Fibroblast of lung (primary cell): ENCODE measurements around the gene LMO1. TPM values are rescaled to one million over a fixed set of nuclear protein-coding genes. Genes with fewer than 3 reads are reported as not detected.

Source experiments
- DNase-seq, 2 donors: peaks; one replicate each; pipeline versions ENCODE4 v3.0.0 to v3.0.0-alpha.2; 2010; ENCODE audit warnings: low read depth in 2 of 2
- H2AFZ ChIP-seq: 2 replicates; pipeline ENCODE4 v1.5.1; 2012; ENCODE audit warnings: low read length, control low read depth, inconsistent platforms
- H3K27ac ChIP-seq: 2 replicates; pipeline ENCODE4 v1.5.1; 2011; ENCODE audit warnings: low read length, control low read depth; ENCODE audit not compliant: insufficient read depth
- H3K27me3 ChIP-seq: 2 replicates; pipeline ENCODE4 v1.5.1; 2011; ENCODE audit warnings: mild to moderate bottlenecking, low read length; ENCODE audit not compliant: control insufficient read depth, insufficient read depth
- H3K36me3 ChIP-seq: 2 replicates; pipeline ENCODE4 v1.5.1; 2011; ENCODE audit warnings: low read length; ENCODE audit not compliant: control insufficient read depth, insufficient read depth
- H3K4me1 ChIP-seq: 2 replicates; pipeline ENCODE4 v1.5.1; 2011; ENCODE audit warnings: low read length; ENCODE audit not compliant: control insufficient read depth, insufficient read depth; ENCODE audit errors: extremely low read depth
- H3K4me2 ChIP-seq: 2 replicates; pipeline ENCODE4 v1.5.1; 2011; ENCODE audit warnings: low read length, control low read depth; ENCODE audit not compliant: insufficient read depth; ENCODE audit errors: extremely low read depth
- H3K4me3 ChIP-seq, 4 experiments: fragments of 200-600 bp in 1 of 4; sonication (generic) in 1 of 4; replicated peaks in 1 of 4; 2 replicates each; pipeline ENCODE4 v1.5.1; 2011 to 2016; ENCODE audit warnings: low read length in 4 of 4, low read depth in 3 of 4, mild to moderate bottlenecking in 3 of 4, control low read depth in 2 of 4, inconsistent platforms in 1 of 4, mixed read lengths in 1 of 4; ENCODE audit not compliant: insufficient read depth in 1 of 4; ENCODE audit errors: control extremely low read depth in 1 of 4
- H3K79me2 ChIP-seq: 2 replicates; pipeline ENCODE4 v1.5.1; 2012; ENCODE audit warnings: mild to moderate bottlenecking, low read length, inconsistent platforms; ENCODE audit not compliant: control insufficient read depth, insufficient read depth
- H3K9ac ChIP-seq: 2 replicates; pipeline ENCODE4 v1.5.1; 2011; ENCODE audit warnings: mild to moderate bottlenecking, low read length, control low read depth; ENCODE audit not compliant: insufficient read depth
- H3K9me3 ChIP-seq: 2 replicates; pipeline ENCODE4 v1.5.1; 2012; ENCODE audit warnings: low read depth, low read length; ENCODE audit not compliant: control insufficient read depth, insufficient read depth
- H4K20me1 ChIP-seq: 2 replicates; pipeline ENCODE4 v1.5.1; 2011; ENCODE audit warnings: low read length; ENCODE audit not compliant: control insufficient read depth, insufficient read depth; ENCODE audit errors: extremely low read depth
- CTCF ChIP-seq, 2 donors: IDR thresholded peaks in 1 of 2; conservative IDR thresholded peaks in 1 of 2; 1 replicate in 1 of 2; 2 replicates in 1 of 2; pipeline ENCODE4 v1.5.1; 2011 to 2012; ENCODE audit warnings: low read length in 2 of 2, control low read depth in 1 of 2, inconsistent platforms in 1 of 2, low read depth in 1 of 2, mild to moderate bottlenecking in 1 of 2
- EZH2 ChIP-seq: IDR thresholded peaks from 2 replicates; pipeline ENCODE4 v1.5.1; 2012; ENCODE audit warnings: low read length, control low read depth, mild to moderate bottlenecking; ENCODE audit errors: missing control alignments
- polyA plus RNA-seq, 2 donors: library from polyadenylated mRNA; depleted of rRNA in 1 of 2; stranded (reverse) in 1 of 2; unstranded in 1 of 2; fragments of >200 nt; gene quantifications; 2 replicates each; pipeline ENCODE4 v1.2.1, GENCODE V29; 2011 to 2012; ENCODE audit warnings: missing spikeins in 1 of 2
- total RNA-seq: library from RNA; depleted of rRNA; stranded (reverse); fragments of >200 nt; gene quantifications from 2 replicates; pipeline ENCODE4 v1.2.1, GENCODE V29; 2014

The LMO1 gene
- total and polyA plus RNA-seq, 2 donors (not counting 1 experiment from before 2014, with no cell fraction given), result not detected

GRCh38 chr11:8252388-8252787 lies 11.3 kb downstream of the LMO1 start:
- H2AFZ ChIP-seq, result no peak overlapping the region
- no peaks in the 10 kb centered on the region for H3K4me1 ChIP-seq
- H3K9me3 ChIP-seq, result no peaks in the 10 kb centered on the region
- no peaks in the 10 kb centered on the region for H4K20me1 ChIP-seq
- H3K27me3 ChIP-seq, result peaks cover 2% of the 10 kb centered on the region
- no peaks in the 10 kb centered on the region for H3K79me2 ChIP-seq
- H3K4me3 ChIP-seq, result no peak overlapping the region
- H3K9ac ChIP-seq, result no peak overlapping the region
- no peak overlapping the region for H3K4me2 ChIP-seq
- TF ChIP-seq CTCF (conservative IDR thresholded peaks at IDR 0.05 in 1 of 2, IDR thresholded peaks at IDR 0.05 in 1 of 2; ENCODE audit: low read depth in 1 of 2, low read length in 2 of 2) (no peak), EZH2 (no peak)
- no peak for DNase-seq
- no peak overlapping the region for H3K27ac ChIP-seq
- H3K36me3 ChIP-seq, result no peaks in the 10 kb centered on the region

GRCh38 chr11:8251616-8252295 lies 11.9 kb downstream of the LMO1 start:
- Histone ChIP-seq H3K4me1 (no peaks in the 10 kb centered on the region), H3K9me3 (no peaks in the 10 kb centered on the region), H3K4me2 (no peak overlapping the region), H3K27me3 (peaks cover 2% of the 10 kb centered on the region), H3K27ac (no peak overlapping the region), H3K79me2 (no peaks in the 10 kb centered on the region), H4K20me1 (no peaks in the 10 kb centered on the region), H3K36me3 (no peaks in the 10 kb centered on the region), H3K4me3 (no peak overlapping the region), H2AFZ (no peak overlapping the region), H3K9ac (no peak overlapping the region)
- TF ChIP-seq EZH2 (no peak), CTCF (conservative IDR thresholded peaks at IDR 0.05 in 1 of 2, IDR thresholded peaks at IDR 0.05 in 1 of 2; ENCODE audit: low read depth in 1 of 2, low read length in 2 of 2) (no peak)
- no peak for DNase-seq

- TF ChIP-seq EZH2 (no peak), CTCF (conservative IDR thresholded peaks at IDR 0.05 in 1 of 2, IDR thresholded peaks at IDR 0.05 in 1 of 2; ENCODE audit: low read depth in 1 of 2, low read length in 2 of 2) (no peak)
- no peaks in the 10 kb centered on the region for H3K36me3 ChIP-seq
- H3K27ac ChIP-seq, result no peak overlapping the region
- no peak overlapping the region for H3K4me3 ChIP-seq
- H3K79me2 ChIP-seq, result no peaks in the 10 kb centered on the region
- no peak overlapping the region for H3K4me2 ChIP-seq
- no peaks in the 10 kb centered on the region for H3K9me3 ChIP-seq
- no peak overlapping the region for H3K9ac ChIP-seq
- no peaks in the 10 kb centered on the region for H4K20me1 ChIP-seq
- no peaks in the 10 kb centered on the region for H3K4me1 ChIP-seq
- DNase-seq, result no peak
- peaks cover 2% of the 10 kb centered on the region for H3K27me3 ChIP-seq
- no peak overlapping the region for H2AFZ ChIP-seq
Measured at GRCh38 chr11:8250981-8251615, 12.6 kb downstream of the LMO1 start.
